ENCODE results near the gene C3. TPM values are rescaled to one million over a fixed set of nuclear protein-coding genes. Genes with fewer than 3 reads are reported as not detected.
"Not testable (repeated sequence)": the region's sequence is repeated elsewhere in the genome, so short reads cannot be mapped to it uniquely, and the experiment has no call there.

Gene C3
- total and polyA plus RNA-seq, 2 donors: 38.9 to 1,354 TPM

GRCh38 chr19:6754136-6754535 is 33.7 kb upstream of the C3 start:
- H3K4me3 ChIP-seq (ENCODE audit: low read depth, low read length): no peak overlapping the region

GRCh38 chr19:6753178-6754031 is 33.0 kb upstream of the C3 start:
- 8% methylated on average over 50 of the region's 50 CpGs for WGBS
- H3K4me1 ChIP-seq (ENCODE audit: insufficient read depth): no peaks in the 10 kb centered on the region
- DNase-seq (ENCODE audit: extremely low spot score): no peak
- H3K36me3 ChIP-seq (ENCODE audit: insufficient read depth): no peaks in the 10 kb centered on the region
- H3K27ac ChIP-seq (ENCODE audit: low read depth): peak overlapping the region; percentile 32
- peak overlapping the region; percentile 31 for H3K4me3 ChIP-seq (ENCODE audit: low read depth, low read length)

More at GRCh38 chr19:6754136-6754535, 33.7 kb upstream of the C3 start:
- H3K27ac ChIP-seq (ENCODE audit: low read depth): no peak overlapping the region
- H3K36me3 ChIP-seq (ENCODE audit: insufficient read depth): no peaks in the 10 kb centered on the region
- no peak for DNase-seq (ENCODE audit: extremely low spot score)
- H3K4me1 ChIP-seq (ENCODE audit: insufficient read depth): no peaks in the 10 kb centered on the region
- 93% methylated on average over 22 of the region's 22 CpGs for WGBS

- no peak overlapping the region for H3K4me3 ChIP-seq (ENCODE audit: low read depth, low read length)
- no peaks in the 10 kb centered on the region for H3K36me3 ChIP-seq (ENCODE audit: insufficient read depth)
- peak overlapping the region; percentile 32 for H3K27ac ChIP-seq (ENCODE audit: low read depth)
- no peaks in the 10 kb centered on the region for H3K4me1 ChIP-seq (ENCODE audit: insufficient read depth)
- no peak for DNase-seq (ENCODE audit: extremely low spot score)
- WGBS: 65% methylated on average over 50 of the region's 50 CpGs
Measured at GRCh38 chr19:6752256-6753177, 32.1 kb upstream of the C3 start.

GRCh38 chr19:6751189-6751588 is 30.7 kb upstream of the C3 start:
- no peak overlapping the region for H3K27ac ChIP-seq (ENCODE audit: low read depth)
- H3K4me1 ChIP-seq (ENCODE audit: insufficient read depth): no peaks in the 10 kb centered on the region
- H3K4me3 ChIP-seq (ENCODE audit: low read depth, low read length): no peak overlapping the region
- H3K36me3 ChIP-seq (ENCODE audit: insufficient read depth): peaks cover 4% of the 10 kb centered on the region
- 90% methylated on average over 16 of the region's 16 CpGs for WGBS
- no peak for DNase-seq (ENCODE audit: extremely low spot score)

GRCh38 chr19:6750062-6750461 is 29.6 kb upstream of the C3 start:
- H3K36me3 ChIP-seq (ENCODE audit: insufficient read depth): peaks cover 4% of the 10 kb centered on the region
- WGBS: 58% methylated on average over 20 of the region's 20 CpGs
- DNase-seq (ENCODE audit: extremely low spot score): no peak
- H3K4me3 ChIP-seq (ENCODE audit: low read depth, low read length): no peak overlapping the region
- no peak overlapping the region for H3K27ac ChIP-seq (ENCODE audit: low read depth)
- no peaks in the 10 kb centered on the region for H3K4me1 ChIP-seq (ENCODE audit: insufficient read depth)

GRCh38 chr19:6748543-6748942 is 28.1 kb upstream of the C3 start:
- not testable (repeated sequence) for H3K4me3 ChIP-seq (ENCODE audit: low read depth, low read length); H3K27ac ChIP-seq (ENCODE audit: low read depth); H3K4me1 ChIP-seq (ENCODE audit: insufficient read depth); DNase-seq (ENCODE audit: extremely low spot score); H3K36me3 ChIP-seq (ENCODE audit: insufficient read depth)
- 87% methylated on average over 10 of the region's 10 CpGs for WGBS

GRCh38 chr19:6745965-6746364 is 25.5 kb upstream of the C3 start:
- H3K4me1 ChIP-seq (ENCODE audit: insufficient read depth): no peaks in the 10 kb centered on the region

GRCh38 chr19:6744381-6745301 is 24.2 kb upstream of the C3 start:
- WGBS: 15% methylated on average over 41 of the region's 41 CpGs
- Histone ChIP-seq H3K4me1 (ENCODE audit: insufficient read depth) (no peaks in the 10 kb centered on the region), H3K36me3 (ENCODE audit: insufficient read depth) (peaks cover 4% of the 10 kb centered on the region), H3K27ac (ENCODE audit: low read depth) (peak overlapping the region; percentile 64), H3K4me3 (ENCODE audit: low read depth, low read length) (no peak overlapping the region)
- peak; percentile 62 for DNase-seq (ENCODE audit: extremely low spot score)

More at GRCh38 chr19:6745965-6746364, 25.5 kb upstream of the C3 start:
- DNase-seq (ENCODE audit: extremely low spot score): no peak
- 93% methylated on average over 24 of the region's 24 CpGs for WGBS
- Histone ChIP-seq H3K4me3 (ENCODE audit: low read depth, low read length) (no peak overlapping the region), H3K36me3 (ENCODE audit: insufficient read depth) (peaks cover 4% of the 10 kb centered on the region), H3K27ac (ENCODE audit: low read depth) (no peak overlapping the region)

- no peaks in the 10 kb centered on the region for H3K4me1 ChIP-seq (ENCODE audit: insufficient read depth)
- DNase-seq (ENCODE audit: extremely low spot score): no peak
- H3K27ac ChIP-seq (ENCODE audit: low read depth): peak overlapping the region; percentile 64
- H3K4me3 ChIP-seq (ENCODE audit: low read depth, low read length): no peak overlapping the region
- H3K36me3 ChIP-seq (ENCODE audit: insufficient read depth): peaks cover 4% of the 10 kb centered on the region
- 78% methylated on average over 15 of the region's 15 CpGs for WGBS
Measured at GRCh38 chr19:6743714-6744380, 23.4 kb upstream of the C3 start.

- Histone ChIP-seq H3K36me3 (ENCODE audit: insufficient read depth) (peaks cover 4% of the 10 kb centered on the region), H3K4me1 (ENCODE audit: insufficient read depth) (no peaks in the 10 kb centered on the region), H3K4me3 (ENCODE audit: low read depth, low read length) (no peak overlapping the region), H3K27ac (ENCODE audit: low read depth) (no peak overlapping the region)
- DNase-seq (ENCODE audit: extremely low spot score): no peak
- 52% methylated on average over 7 of the region's 7 CpGs for WGBS
Measured at GRCh38 chr19:6743066-6743465, 22.6 kb upstream of the C3 start.

GRCh38 chr19:6740589-6741343 is 20.3 kb upstream of the C3 start:
- Histone ChIP-seq H3K4me1 (ENCODE audit: insufficient read depth) (no peaks in the 10 kb centered on the region), H3K27ac (ENCODE audit: low read depth) (peak overlapping the region; percentile 83), H3K4me3 (ENCODE audit: low read depth, low read length) (peak overlapping the region; percentile 78), H3K36me3 (ENCODE audit: insufficient read depth) (no peaks in the 10 kb centered on the region)
- DNase-seq (ENCODE audit: extremely low spot score): peak; percentile 46
- 1% methylated on average over 46 of the region's 46 CpGs for WGBS

All from urinary bladder (tissue), 4 donors.